MV-4-11 (cell line): ENCODE results near the gene RHEBL1.

Source experiments
- DNase-seq: peaks from one replicate; lab custom pipeline; 2025; lab: John Stamatoyannopoulos, UW

RHEBL1 gene

GRCh38 chr12:49019443-49020324, 50.1 kb downstream of the RHEBL1 start:
- peak; percentile 75 for DNase-seq

DNA sequence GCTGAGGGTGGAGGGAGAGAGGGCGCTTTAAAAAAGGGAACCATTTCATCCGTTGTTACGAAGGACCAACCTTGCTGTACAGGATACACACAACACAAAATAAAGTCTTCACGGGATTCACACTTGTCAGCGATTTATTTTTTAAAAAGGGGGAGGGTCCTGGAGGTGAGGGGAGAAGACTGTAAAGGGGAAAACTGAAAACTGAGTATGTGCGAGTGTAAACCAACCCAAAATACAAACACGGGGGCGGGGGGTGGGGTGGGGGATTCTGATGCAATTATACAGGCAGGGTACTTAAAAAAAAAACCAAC, 50.7 kb downstream of the RHEBL1 start:
- DNase-seq: peak; percentile 81

GRCh38 chr12:49018261-49019119, 51.3 kb downstream of the RHEBL1 start, which contains the start of gene PRKAG1:
Gene PRKAG1, minus strand, starts transcription at chr12:49018776. Its CDS starts 36 bp downstream, at chr12:49018740.
- DNase-seq: peak; percentile 97

DNA sequence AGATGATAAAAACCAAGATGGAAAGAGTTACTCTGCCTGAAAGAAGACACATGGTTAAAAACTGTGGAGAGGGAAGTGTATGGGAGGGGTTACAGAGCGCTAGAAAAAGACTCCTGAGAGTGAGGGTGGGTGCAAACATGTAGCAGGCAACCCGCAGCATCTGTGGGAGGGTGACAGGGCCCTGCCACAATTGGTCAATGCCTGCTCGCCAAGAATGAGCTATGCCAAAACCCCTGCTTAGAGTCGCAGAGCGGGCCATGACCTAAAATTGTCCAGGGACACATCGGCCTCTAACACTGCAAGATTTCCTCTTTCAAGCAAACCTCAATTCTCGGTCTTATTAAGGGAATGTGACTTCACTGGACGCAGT, 51.9 kb downstream of the RHEBL1 start:
- peak; percentile 68 for DNase-seq

DNA sequence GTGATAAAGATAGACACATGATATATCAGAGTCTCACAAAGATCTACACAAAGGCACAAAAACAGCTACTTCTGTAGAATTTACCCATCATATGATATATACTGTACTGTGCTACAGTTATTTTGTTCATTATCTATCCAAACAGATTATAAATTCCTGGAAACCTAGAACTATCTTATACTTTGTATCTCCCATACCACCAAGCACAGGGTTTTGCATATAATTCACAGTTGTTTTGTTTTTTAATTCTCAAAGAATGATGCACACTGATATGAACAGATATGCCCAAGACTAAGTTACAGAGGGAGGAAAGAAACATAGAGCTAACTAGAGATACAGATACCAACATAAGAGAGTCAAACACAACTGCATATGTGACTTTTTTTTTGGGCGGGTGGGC, 54.6 kb downstream of the RHEBL1 start:
- no peak for DNase-seq
